GM12872 (cell line): ENCODE measurements around the gene C1orf94.

ENCODE experiments used
- TF ChIP-seq, protein P1 (sequence below): IDR thresholded peaks from 3 replicates; pipeline ENCODE4 v1.5.1; 2011; ENCODE audit warnings: low read depth, mild to moderate bottlenecking, low read length, moderate library complexity; ENCODE audit not compliant: insufficient read depth

C1orf94 gene

GRCh38 chr1:34236089-34236488 lies 59.4 kb downstream of the C1orf94 start:
- TF ChIP-seq, protein P1, sequence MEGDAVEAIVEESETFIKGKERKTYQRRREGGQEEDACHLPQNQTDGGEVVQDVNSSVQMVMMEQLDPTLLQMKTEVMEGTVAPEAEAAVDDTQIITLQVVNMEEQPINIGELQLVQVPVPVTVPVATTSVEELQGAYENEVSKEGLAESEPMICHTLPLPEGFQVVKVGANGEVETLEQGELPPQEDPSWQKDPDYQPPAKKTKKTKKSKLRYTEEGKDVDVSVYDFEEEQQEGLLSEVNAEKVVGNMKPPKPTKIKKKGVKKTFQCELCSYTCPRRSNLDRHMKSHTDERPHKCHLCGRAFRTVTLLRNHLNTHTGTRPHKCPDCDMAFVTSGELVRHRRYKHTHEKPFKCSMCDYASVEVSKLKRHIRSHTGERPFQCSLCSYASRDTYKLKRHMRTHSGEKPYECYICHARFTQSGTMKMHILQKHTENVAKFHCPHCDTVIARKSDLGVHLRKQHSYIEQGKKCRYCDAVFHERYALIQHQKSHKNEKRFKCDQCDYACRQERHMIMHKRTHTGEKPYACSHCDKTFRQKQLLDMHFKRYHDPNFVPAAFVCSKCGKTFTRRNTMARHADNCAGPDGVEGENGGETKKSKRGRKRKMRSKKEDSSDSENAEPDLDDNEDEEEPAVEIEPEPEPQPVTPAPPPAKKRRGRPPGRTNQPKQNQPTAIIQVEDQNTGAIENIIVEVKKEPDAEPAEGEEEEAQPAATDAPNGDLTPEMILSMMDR: no peak

DNA sequence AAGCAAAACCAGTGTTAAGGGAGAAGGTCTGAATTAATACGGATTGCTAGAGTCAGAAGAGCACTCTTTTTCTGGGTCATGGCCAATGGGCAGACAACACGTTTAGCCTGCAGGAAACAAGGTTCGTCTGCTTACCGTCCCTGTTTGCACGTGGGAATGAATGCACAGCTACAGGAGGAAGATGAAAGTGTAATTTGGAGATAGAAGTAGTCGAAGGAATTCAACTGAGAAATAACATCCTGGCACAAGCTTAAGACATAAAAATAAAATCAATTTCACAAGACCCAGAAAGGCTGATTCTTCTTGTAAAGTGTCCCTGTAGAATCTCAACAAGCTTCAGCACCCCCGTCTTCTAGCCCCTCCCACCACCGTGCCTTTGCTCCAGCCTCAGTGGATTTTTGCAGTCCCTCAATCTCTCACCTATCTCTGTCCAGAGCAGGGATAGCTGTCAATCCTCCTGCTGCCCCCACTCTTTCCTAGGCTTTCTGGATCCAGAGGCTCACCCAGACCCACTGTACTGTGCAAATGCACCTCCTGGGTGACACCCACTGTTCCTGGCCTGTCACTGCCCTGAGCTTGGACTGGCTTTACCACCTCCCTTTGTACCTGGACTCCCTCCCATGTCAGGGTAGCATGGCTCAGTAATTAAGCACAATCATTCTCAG lies 60.6 kb downstream of the C1orf94 start:
- TF ChIP-seq, protein P1: no peak

GRCh38 chr1:34245967-34246366 lies 69.3 kb downstream of the C1orf94 start:
- TF ChIP-seq, protein P1: no peak

GRCh38 chr1:34250342-34250741 lies 73.6 kb downstream of the C1orf94 start:
- TF ChIP-seq, protein P1: no peak

GRCh38 chr1:34262023-34262853 lies 85.5 kb downstream of the C1orf94 start:
- TF ChIP-seq, protein P1: no peak

DNA sequence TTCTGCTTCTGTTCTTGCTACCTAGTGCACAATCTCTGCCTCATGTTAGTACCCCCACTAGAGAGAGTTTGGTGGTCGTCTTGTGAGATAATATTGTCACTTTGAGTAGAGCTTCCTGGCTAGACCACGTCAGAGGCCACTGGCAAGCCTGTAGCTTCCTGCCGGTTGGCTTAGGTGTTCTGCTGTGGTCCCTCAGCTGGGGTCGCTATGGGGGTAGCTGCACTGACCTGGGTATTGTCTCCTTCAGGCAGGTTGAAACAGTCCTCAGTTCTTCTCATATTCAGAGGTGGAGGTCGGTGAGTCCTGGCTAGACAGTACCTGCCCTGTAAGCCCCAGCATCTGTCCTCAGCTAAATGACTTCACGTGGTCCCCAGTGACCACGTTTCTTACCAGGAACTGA lies 86.2 kb downstream of the C1orf94 start:
- TF ChIP-seq, protein P1: no peak

DNA sequence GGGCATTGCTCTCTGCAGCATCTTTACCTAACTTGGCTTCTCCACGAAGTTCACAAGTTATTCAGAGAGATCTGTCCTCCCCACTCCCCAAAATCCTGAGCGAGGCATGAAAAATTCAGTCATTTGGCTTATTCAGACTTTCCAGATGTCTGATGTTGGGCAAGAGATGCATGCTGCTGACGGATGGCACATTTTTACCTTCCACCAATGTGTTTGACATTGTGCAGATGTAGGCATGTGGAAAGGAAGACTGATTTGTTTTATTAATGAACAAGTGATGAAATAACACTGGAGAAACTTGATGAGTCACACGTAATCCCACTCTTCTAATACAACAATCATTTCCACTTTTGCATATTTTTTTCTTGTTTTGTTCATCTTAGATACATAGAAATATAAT lies 86.7 kb downstream of the C1orf94 start:
- TF ChIP-seq, protein P1: no peak
